Measurements from ENCODE around the gene PDGFA. TPM values are rescaled to one million over a fixed set of nuclear protein-coding genes. Genes with fewer than 3 reads are reported as not detected.

The PDGFA gene
- total RNA-seq, 1 donor from 2014 or later, result 31.2 TPM

DNA sequence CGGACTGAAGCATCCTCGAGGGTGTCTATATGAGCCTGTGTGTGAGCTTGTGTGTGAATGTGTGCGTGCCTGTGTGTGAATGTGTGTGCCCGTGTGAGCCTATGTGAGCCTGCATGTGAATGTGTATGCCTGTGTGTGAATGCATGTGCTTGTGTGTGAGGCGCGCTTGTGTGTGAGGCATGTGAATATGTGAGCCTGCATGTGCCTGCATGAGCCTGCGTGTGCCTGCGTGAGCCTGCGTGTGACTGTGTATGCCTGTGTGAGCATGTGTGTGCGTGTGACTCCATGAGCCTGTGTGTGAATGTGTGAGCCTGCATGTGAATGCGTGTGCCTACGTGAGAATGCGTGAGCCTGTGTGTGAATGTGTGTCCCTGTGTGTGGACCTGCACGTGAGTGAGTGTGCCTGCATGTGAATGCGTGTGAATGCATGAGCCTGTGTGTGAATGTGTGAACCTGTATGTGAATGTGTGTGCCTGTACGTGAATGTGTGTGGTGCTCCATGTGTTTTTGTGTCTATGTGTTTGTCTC lies 33.4 kb downstream of the PDGFA start:
- Histone ChIP-seq H3K27me3 (no peaks in the 10 kb centered on the region), H3K4me3 (no peak overlapping the region), H3K27ac (no peak overlapping the region), H3K9me3 (no peaks in the 10 kb centered on the region), H3K4me1 (peaks cover 10% of the 10 kb centered on the region), H3K36me3 (no peaks in the 10 kb centered on the region)
- intact Hi-C loops (cut with DNase I), result no loop called here
- TF ChIP-seq, protein P1, sequence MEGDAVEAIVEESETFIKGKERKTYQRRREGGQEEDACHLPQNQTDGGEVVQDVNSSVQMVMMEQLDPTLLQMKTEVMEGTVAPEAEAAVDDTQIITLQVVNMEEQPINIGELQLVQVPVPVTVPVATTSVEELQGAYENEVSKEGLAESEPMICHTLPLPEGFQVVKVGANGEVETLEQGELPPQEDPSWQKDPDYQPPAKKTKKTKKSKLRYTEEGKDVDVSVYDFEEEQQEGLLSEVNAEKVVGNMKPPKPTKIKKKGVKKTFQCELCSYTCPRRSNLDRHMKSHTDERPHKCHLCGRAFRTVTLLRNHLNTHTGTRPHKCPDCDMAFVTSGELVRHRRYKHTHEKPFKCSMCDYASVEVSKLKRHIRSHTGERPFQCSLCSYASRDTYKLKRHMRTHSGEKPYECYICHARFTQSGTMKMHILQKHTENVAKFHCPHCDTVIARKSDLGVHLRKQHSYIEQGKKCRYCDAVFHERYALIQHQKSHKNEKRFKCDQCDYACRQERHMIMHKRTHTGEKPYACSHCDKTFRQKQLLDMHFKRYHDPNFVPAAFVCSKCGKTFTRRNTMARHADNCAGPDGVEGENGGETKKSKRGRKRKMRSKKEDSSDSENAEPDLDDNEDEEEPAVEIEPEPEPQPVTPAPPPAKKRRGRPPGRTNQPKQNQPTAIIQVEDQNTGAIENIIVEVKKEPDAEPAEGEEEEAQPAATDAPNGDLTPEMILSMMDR (IDR thresholded peaks at IDR 0.05), result no peak
- TF ChIP-seq POLR2A (IDR thresholded peaks at IDR 0.05), result no peak
- TF ChIP-seq POLR2AphosphoS5 (IDR thresholded peaks at IDR 0.05; ENCODE audit: insufficient read depth in 1 of 2, low read depth in 1 of 2), result no peak
- no peak for DNase-seq (ENCODE audit: extremely low spot score in 2 of 2)

DNA sequence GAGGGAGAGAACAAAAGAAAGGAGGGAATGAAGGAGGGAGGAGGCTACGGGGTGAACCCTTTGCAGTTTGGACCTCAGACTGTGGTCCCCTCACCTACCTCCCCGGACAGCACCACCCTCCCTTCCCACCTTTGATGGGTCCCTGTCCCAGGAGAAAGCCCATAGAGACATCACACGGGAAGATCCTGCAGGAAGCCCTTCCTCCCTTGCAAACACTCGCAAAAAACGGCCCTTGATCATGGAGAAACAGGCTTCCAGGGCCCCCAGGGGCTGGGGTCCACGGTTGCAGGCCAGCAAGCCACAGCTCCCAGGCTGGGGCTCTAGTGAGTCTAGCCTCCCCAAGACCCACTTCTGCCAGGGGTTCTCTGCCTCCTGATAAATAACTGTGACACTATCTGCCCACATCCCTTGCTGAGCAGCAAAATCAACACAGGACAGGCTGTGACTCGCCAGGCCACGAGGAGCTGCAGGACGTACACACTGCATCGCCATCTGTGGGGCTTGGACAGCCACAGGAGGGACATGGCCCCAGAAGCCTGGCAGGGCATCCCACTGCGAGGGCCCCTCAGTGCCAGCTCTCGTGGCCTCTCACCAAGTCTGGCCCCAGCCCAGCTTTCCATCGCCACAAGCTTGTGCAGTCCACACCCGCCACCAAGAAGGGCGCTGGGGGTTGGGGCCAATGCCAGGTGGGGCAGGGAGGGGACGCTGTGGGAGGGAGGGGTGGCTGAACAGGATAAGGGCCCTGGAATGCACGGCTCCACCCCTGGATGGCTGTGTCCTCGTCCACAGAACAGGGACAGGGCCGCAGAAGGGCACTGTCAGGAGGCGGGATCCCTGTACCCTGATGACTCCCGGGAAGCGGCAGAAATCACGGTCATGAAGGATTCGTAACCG lies 34.2 kb downstream of the PDGFA start:
- H3K27ac ChIP-seq, result no peak overlapping the region
- TF ChIP-seq POLR2AphosphoS5 (IDR thresholded peaks at IDR 0.05; ENCODE audit: insufficient read depth in 1 of 2, low read depth in 1 of 2) (no peak), POLR2A (IDR thresholded peaks at IDR 0.05) (no peak)
- TF ChIP-seq, protein P1 (IDR thresholded peaks at IDR 0.05), result no peak

DNA sequence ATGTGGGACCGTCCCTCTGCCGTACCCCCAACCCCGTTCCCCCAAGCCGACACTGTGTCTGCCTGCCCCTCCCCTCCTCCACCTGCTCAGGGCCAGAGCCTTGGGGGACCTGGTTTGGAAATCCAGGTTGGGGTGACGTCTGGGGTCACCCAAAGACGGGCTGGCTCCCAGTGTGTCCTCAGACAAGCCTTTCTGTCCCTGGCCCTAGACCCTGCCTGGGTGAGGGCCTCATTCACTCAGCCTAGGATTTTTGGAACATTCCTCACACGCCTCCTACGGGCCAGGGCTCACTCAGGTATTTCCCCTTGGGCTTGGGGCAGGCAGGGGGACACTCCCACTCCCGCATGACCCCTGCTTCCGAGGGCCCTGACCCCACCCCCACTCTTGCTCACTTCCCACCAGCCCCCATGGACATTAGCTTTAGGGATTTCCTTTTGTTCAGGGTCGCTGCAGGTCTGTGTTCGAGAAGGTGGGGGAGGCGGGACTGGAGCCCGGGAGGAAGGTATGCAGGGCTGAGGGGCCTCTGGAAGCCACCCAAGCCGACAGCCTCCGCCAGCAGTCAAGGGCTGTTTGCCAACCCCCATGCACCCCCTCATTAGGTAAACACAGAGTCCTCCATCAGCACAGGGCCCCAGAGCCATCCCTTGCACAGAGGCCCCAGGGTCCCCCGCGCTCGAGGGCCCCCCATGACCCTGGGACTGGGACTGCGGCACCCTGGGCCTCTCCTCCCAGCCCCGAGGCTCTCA lies 35.1 kb downstream of the PDGFA start:
- H3K4me1 ChIP-seq, result peaks cover 10% of the 10 kb centered on the region
- no peaks in the 10 kb centered on the region for H3K27me3 ChIP-seq
- no peaks in the 10 kb centered on the region for H3K9me3 ChIP-seq
- no peaks in the 10 kb centered on the region for H3K36me3 ChIP-seq
- no peak for DNase-seq (ENCODE audit: extremely low spot score in 2 of 2)
- H3K4me3 ChIP-seq, result no peak overlapping the region
- intact Hi-C loops (cut with DNase I), result no loop called here
- TF ChIP-seq POLR2AphosphoS5 (IDR thresholded peaks at IDR 0.05; ENCODE audit: insufficient read depth in 1 of 2, low read depth in 1 of 2) (no peak), POLR2A (IDR thresholded peaks at IDR 0.05) (no peak)
- TF ChIP-seq, protein P1 (IDR thresholded peaks at IDR 0.05), result no peak
- H3K27ac ChIP-seq, result no peak overlapping the region

More for the DNA sequence above, 34.2 kb downstream of the PDGFA start:
- no peak overlapping the region for H3K4me3 ChIP-seq
- H3K36me3 ChIP-seq, result no peaks in the 10 kb centered on the region
- H3K9me3 ChIP-seq, result no peaks in the 10 kb centered on the region
- intact Hi-C loops (cut with DNase I), result no loop called here
- H3K27me3 ChIP-seq, result no peaks in the 10 kb centered on the region
- H3K4me1 ChIP-seq, result peaks cover 10% of the 10 kb centered on the region
- no peak for DNase-seq (ENCODE audit: extremely low spot score in 2 of 2)

DNA sequence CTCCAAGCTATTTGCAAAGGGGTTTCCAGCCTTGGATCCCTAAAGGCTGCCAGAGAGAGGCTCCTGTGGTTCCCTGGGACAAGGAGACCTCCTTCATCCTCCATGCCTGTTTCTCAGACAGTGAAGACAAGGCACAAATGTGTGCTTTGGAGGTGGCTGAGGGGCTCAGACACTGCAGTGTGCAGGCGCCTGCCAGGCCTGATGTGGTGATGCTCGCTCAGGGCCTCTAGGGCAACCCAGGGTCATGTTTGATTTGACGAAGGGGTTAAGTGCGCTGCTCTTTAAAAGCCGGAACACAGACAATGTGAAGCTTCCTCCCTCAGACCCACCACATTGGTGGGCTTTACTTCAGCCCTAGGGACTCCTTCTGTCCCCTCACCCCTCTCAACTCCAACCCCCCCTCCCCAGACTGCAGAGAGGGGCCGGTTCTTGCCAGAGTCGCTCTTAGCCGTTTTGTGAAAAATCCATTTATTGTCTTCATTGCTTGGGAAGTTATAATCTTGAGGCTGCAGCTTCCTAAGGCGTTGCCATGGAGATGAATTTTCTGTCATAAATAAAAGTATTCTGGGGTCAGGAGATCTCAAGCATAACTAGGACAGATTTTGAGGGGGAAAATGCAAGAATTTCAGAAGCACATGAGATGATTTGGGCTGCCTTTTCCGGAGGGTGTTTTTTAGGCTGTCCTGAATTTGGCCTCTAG lies 35.8 kb downstream of the PDGFA start:
- TF ChIP-seq POLR2A (IDR thresholded peaks at IDR 0.05) (no peak), POLR2AphosphoS5 (IDR thresholded peaks at IDR 0.05; ENCODE audit: insufficient read depth in 1 of 2, low read depth in 1 of 2) (no peak)
- TF ChIP-seq, protein P1 (IDR thresholded peaks at IDR 0.05), result no peak
- intact Hi-C loops (cut with DNase I), result no loop called here
- DNase-seq (ENCODE audit: extremely low spot score in 2 of 2), result no peak

More for the DNA sequence above, 35.8 kb downstream of the PDGFA start:
- Histone ChIP-seq H3K4me1 (peaks cover 10% of the 10 kb centered on the region), H3K4me3 (no peak overlapping the region), H3K27me3 (no peaks in the 10 kb centered on the region), H3K36me3 (no peaks in the 10 kb centered on the region), H3K9me3 (no peaks in the 10 kb centered on the region), H3K27ac (no peak overlapping the region)
